NT2/D1 (cell line): Measurements from ENCODE around the gene DIPK1C.

Experiments used
- YY1 ChIP-seq: IDR thresholded peaks from 2 replicates; pipeline ENCODE4 v1.6.1; 2011; ENCODE audit not compliant: insufficient read length, insufficient read depth
- ZNF274 ChIP-seq: IDR thresholded peaks from 2 replicates; pipeline ENCODE4 v1.6.1; 2011; ENCODE audit warnings: mild to moderate bottlenecking, low read depth, low read length

DNA sequence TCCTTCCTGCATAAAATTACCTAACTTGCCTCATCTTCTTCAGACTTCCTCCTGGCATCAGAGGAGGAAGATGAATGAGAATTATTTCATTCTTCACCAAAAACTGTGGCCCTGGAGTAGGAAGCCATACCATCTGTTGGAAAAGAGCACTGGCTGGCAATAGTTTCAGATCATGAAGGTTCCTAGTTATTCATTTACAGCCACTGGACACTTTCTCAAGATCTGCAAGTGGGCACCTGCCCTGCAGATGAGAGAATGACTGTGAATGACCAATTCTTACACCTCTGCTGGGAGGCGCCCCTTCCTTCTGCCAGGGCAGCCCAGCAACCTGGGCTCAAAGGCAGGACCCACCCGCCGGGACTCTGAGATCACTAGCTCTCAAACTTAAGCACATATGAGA, 13.0 kb downstream of the DIPK1C start:
- TF ChIP-seq YY1: no peak
- TF ChIP-seq ZNF274: no peak
